HepG2 (cell line): ENCODE measurements around the gene HCFC1R1.

Experiments
- DPF2 ChIP-seq: sonication (generic); formaldehyde crosslinking; IDR thresholded peaks from 2 replicates; pipeline ENCODE4 v1.4.0; 2020; ENCODE audit warnings: mild to moderate bottlenecking, low read depth, missing genetic modification reagents, borderline replicate concordance
- FOSL1 ChIP-seq: sonication (generic); formaldehyde crosslinking; IDR thresholded peaks from 2 replicates; pipeline ENCODE4 v1.9.0; 2021; ENCODE audit warnings: missing genetic modification reagents, borderline replicate concordance
- FOXM1 ChIP-seq: sonication (generic); formaldehyde crosslinking; IDR thresholded peaks from 2 replicates; pipeline ENCODE4 v1.5.0; 2020; ENCODE audit warnings: missing genetic modification reagents
- HNRNPL ChIP-seq: fragments of 200-400 bp; formaldehyde crosslinking; IDR thresholded peaks from 2 replicates; pipeline ENCODE4 v1.6.1; 2017; ENCODE audit warnings: mild to moderate bottlenecking, low read depth, low read length
- KLF6 ChIP-seq: IDR thresholded peaks from 2 replicates; pipeline ENCODE4 v1.8.0; 2016; ENCODE audit warnings: missing biosample characterization, missing genetic modification reagents
- MEIS2 ChIP-seq: sonication (generic); formaldehyde crosslinking; IDR thresholded peaks from 2 replicates; pipeline ENCODE4 v1.9.0; 2021; ENCODE audit warnings: mild to moderate bottlenecking, missing genetic modification reagents
- MYC ChIP-seq: sonication (generic); formaldehyde crosslinking; IDR thresholded peaks from 2 replicates; pipeline ENCODE4 v1.9.0; 2021; ENCODE audit warnings: missing genetic modification reagents, borderline replicate concordance
- REL ChIP-seq: sonication (generic); formaldehyde crosslinking; conservative IDR thresholded peaks from 2 replicates; pipeline ENCODE4 v1.8.0; 2022; ENCODE audit warnings: mild to moderate bottlenecking, missing genetic modification reagents, moderate library complexity
- RFX5 ChIP-seq: IDR thresholded peaks from 2 replicates; pipeline ENCODE4 v1.6.1; 2011; ENCODE audit warnings: low read depth, low read length, improper control_type of control experiment
- SOX13 ChIP-seq, 3 experiments: fragments of 450-650 bp in 1 of 3; sonication (generic) in 1 of 3; formaldehyde crosslinking in 1 of 3; IDR thresholded peaks in 2 of 3; conservative IDR thresholded peaks in 1 of 3; 2 replicates each; pipeline versions ENCODE4 v1.5.0 to v1.6.1; 2016 to 2020; ENCODE audit warnings: antibody characterized with exemption in 1 of 3, mild to moderate bottlenecking in 1 of 3, missing compliant biosample characterization in 1 of 3, missing genetic modification reagents in 1 of 3, moderate library complexity in 1 of 3
- ZBTB20 ChIP-seq: sonication (generic); formaldehyde crosslinking; IDR thresholded peaks from 2 replicates; pipeline ENCODE4 v1.8.1; 2023; ENCODE audit warnings: missing genetic modification reagents, low read depth, mild to moderate bottlenecking, borderline replicate concordance
- ZNF883 ChIP-seq: sonication (generic); formaldehyde crosslinking; IDR thresholded peaks from 2 replicates; pipeline ENCODE4 v1.5.1; 2020; ENCODE audit warnings: mild to moderate bottlenecking, missing genetic modification reagents; ENCODE audit errors: not compliant biosample characterization
- ZSCAN30 ChIP-seq: sonication (generic); formaldehyde crosslinking; IDR thresholded peaks from 2 replicates; pipeline ENCODE4 v1.5.0; 2020; ENCODE audit warnings: mild to moderate bottlenecking, missing genetic modification reagents

DNA sequence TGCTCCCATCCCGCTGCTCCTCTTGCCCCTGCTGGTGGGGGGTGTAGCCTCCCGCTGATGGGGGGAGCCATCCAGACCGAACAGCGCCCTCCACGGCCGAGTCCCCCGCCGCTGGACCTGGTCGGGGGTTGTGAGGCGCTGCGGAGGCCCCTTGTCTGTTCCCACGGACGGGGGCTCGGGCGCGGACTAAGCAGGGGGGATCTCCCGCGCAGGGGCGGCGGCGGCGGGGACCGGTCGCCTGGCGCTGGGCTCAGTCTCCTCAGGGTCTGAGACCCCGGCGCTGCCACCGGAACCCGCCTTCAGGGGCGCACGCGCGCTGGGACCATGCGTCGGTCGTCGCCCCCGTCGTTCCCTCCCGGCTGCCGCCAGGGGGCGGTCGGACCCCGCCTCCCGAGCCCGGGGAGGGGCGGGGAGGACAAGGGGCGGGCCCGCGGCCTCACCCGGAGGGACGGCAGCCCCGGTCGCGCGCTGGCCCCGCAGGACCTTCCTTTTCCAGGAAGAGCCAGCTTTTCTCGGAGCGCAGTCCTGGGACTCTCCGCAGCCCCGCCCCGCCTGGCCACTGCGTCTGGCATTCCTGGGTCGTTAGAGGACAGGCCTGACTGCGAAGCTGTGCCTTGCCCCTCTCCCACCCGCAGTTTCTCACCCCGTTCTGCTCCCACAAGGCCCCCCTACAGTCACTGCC, 35.4 kb upstream of the HCFC1R1 start:
- TF ChIP-seq DPF2 (CRISPR knock-in tag) (no peak), HNRNPL (no peak), FOXM1 (CRISPR knock-in tag) (no peak), KLF6 (CRISPR knock-in tag) (no peak; the same call in 1 of the 2 replicates), SOX13 (IDR thresholded peaks at IDR 0.05) (no peak), SOX13 (CRISPR knock-in tag; conservative IDR thresholded peaks at IDR 0.05 in 1 of 2, IDR thresholded peaks at IDR 0.05 in 1 of 2) (peak in 1 of 2 experiments; percentile 23; a peak in 1 of 4 replicates), ZBTB20 (CRISPR knock-in tag) (no peak; the same call in 1 of the 2 replicates), FOSL1 (CRISPR knock-in tag) (no peak), ZNF883 (CRISPR knock-in tag) (peak; percentile 88), MYC (peak; percentile 78), ZSCAN30 (CRISPR knock-in tag) (no peak), MEIS2 (peak; percentile 12; the same call in 1 of the 2 replicates), RFX5 (no peak), REL (CRISPR knock-in tag) (no peak)
